Measurements from ENCODE around the gene ABLIM1.

- TF ChIP-seq CTCF (IDR thresholded peaks at IDR 0.05) (no peak), EP300 (IDR thresholded peaks at IDR 0.05) (no peak)
These were observed 132.0 kb downstream of the ABLIM1 start for GRCh38 chr10:114526126-114526503.
